Epithelial cell of esophagus (primary cell): ENCODE results near the gene TSSK6.
A peak's percentile ranks its signal among the peaks of the same experiment; 100 is the strongest.

Experiments
- DNase-seq: peaks from one replicate; pipeline ENCODE4 v3.0.0; 2010; ENCODE audit warnings: low read depth
- H3K4me3 ChIP-seq: 2 replicates; pipeline ENCODE4 v1.5.1; 2011; ENCODE audit warnings: mild to moderate bottlenecking, low read length, control low read depth
- TF ChIP-seq, protein P1 (sequence below): IDR thresholded peaks from 2 replicates; pipeline ENCODE4 v1.5.1; 2011; ENCODE audit warnings: low read depth, mild to moderate bottlenecking, low read length, control low read depth, inconsistent platforms; ENCODE audit not compliant: insufficient read depth; ENCODE audit errors: missing control alignments

The TSSK6 gene

DNA sequence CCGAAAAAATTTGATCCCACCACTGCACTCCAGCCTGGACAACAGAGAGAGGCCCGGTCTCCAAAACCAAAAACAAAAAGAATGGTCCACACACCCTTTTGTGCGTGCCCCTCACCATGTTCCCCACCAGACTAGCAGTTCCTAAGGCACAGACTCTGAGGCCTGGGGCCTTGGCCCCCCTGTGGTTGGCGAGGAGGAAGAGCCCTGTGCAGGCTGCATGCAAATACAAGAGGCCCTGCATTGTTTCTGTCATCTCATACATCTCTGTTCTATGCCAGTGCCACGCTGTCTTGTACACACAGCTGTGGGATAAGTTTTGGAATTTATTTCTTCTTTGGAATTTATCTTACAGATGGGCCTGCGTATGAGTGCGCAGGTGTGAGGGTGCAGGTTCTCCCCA lies 8.7 kb upstream of the TSSK6 start:
- no peak overlapping the region for H3K4me3 ChIP-seq
- DNase-seq: no peak
- TF ChIP-seq, protein P1, sequence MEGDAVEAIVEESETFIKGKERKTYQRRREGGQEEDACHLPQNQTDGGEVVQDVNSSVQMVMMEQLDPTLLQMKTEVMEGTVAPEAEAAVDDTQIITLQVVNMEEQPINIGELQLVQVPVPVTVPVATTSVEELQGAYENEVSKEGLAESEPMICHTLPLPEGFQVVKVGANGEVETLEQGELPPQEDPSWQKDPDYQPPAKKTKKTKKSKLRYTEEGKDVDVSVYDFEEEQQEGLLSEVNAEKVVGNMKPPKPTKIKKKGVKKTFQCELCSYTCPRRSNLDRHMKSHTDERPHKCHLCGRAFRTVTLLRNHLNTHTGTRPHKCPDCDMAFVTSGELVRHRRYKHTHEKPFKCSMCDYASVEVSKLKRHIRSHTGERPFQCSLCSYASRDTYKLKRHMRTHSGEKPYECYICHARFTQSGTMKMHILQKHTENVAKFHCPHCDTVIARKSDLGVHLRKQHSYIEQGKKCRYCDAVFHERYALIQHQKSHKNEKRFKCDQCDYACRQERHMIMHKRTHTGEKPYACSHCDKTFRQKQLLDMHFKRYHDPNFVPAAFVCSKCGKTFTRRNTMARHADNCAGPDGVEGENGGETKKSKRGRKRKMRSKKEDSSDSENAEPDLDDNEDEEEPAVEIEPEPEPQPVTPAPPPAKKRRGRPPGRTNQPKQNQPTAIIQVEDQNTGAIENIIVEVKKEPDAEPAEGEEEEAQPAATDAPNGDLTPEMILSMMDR: no peak

DNA sequence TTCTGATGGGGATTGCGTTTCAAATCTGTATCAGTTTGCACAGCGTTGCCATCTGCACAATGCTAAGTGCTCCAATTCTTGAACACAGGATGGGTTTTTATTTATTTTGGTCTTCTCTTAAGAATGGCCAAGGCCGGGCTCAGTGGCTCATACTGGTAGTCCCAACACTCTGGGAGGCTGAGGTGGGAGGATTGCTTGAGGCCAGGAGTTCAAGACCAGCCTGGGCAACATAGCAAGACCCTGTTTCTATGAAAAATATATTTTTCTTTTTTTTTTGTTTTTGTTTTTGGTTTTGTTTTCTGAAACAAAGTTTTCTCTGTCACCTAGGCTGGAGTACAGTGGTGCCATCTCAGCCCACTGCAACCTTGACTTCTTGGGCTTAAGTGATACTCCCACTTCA lies 7.8 kb upstream of the TSSK6 start:
- H3K4me3 ChIP-seq: no peak overlapping the region
- TF ChIP-seq, protein P1: no peak
- no peak for DNase-seq

DNA sequence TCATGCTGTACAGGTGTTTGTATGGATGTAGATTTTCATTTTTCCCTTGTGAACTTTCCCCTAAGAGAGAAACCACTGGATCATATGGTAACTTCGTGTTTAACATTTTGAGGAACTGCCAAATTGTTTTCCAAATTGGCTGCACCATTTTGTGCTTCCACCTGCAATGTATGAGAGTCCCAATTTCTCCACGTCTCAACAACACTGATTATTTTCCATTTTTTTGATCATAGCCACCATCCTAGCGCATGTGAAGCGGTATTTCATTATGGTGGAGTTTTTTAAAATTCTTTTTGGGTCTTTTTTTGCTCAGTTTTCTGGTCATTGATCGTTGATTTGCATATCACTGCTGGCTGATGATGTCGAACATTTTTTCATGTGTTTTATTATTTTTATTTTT lies 5.6 kb upstream of the TSSK6 start:
- no peak overlapping the region for H3K4me3 ChIP-seq
- no peak for DNase-seq
- TF ChIP-seq, protein P1: no peak

DNA sequence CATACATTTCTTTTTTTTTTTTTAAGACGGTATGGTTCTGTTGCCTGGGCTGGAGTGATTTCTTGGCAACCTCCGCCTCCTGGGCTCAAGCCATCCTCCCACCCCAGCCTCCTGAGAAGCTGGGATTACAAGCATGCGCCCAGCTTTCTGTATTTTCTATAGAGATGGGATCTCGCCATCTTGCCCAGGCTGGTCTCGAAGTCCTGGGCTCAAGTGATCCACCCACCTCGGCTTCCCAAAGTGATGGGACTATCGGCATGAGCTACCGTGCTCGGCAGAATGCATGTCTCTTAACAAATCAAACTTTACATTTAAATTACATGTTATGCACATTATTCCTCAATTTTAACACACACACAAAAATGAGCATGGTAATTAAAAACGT lies 1.9 kb upstream of the TSSK6 start:
- H3K4me3 ChIP-seq: peak overlapping the region; percentile 97
- no peak for DNase-seq
- TF ChIP-seq, protein P1: no peak

DNA sequence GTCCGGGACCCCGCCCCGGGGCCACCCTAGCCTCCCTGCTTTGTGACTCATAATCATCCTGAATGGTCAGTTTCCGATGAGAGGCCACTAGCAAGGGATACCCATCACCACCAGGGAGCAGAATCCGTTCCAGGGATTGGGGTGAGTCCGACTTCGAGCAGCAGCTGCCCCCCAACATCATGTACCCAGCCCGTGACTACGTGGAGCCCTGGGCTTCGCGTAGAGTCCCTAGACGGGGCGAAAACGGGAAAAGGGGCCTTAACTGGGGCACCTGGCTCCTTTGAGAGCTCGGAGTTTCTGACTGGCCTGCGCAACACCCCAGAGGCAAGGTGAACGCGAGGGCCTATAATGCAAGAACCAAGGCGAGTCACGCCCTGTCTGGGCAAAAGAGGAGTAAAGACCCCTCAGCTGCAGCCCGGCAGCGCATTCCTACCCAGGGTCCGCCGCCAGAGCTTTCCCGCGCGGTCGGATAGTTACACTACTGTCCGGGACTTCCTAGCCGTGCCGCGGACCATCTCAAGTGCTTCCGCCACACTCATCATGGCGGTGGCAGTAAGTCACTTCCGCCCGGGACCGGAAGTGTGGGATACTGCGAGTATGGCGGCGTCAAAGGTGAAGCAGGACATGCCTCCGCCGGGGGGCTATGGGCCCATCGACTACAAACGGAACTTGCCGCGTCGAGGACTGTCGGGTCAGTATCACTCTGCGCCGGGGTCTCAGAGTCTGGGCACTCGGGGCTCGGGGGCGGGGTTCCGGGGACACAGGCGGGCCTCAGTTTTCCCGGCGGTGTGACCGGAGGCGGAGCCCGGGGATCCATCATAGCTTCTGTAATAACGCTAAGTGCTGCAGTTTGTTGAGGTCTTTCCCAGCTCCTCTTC lies 533 bp upstream of the TSSK6 start, which contains the start of gene NDUFA13:
TSS of gene NDUFA13 (plus strand) at position 584 of the 878 bp plus-strand sequence. CDS start at position 598, 14 bp downstream.
- DNase-seq: peak; percentile 92
- peak within 1 kb of the TSS; percentile 97 for H3K4me3 ChIP-seq
- TF ChIP-seq, protein P1: peak; percentile 21

DNA sequence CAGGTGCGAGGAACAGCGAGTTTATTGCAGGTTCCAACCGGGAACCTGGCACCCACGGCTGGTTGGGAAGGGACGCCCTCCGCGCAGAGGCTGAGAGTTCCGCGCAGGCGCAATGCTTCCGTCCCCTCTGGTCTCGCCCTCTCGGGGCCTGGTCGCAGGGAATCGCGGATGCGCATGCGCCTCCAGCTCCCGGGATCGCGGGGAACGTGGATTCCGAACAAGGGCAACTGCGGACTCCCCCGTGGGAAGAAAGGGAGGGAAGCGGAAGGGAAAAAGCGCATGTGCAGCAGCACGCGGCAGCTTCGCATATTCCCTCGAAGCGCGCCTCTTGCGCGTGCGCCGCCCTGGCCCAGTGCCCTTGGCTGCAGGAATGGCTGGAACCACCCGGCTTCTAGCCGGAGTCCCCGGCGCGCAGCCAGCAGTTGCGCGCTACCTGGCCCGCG lies 1.1 kb downstream of the TSSK6 start:
- DNase-seq: no peak
- no peak overlapping the region for H3K4me3 ChIP-seq
- TF ChIP-seq, protein P1: no peak

DNA sequence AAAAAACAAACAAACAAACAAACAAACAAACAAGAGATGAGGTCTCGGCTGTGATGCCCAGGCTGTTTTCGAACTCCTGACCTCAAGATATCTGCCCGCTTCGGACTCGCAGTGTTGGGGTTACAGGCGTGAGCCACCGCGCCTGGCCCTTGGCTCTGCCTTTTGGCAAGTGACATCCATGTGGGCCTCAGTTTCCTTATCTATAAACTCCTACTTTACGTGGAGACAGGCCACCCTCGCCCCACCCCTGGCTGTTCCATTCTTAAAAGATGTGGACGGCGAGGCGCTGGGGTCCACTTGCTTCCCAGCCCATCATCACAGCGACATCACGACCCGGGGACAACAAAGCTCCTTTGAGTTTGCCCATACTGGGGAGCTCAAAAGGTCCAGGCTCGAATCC lies 1.7 kb downstream of the TSSK6 start:
- no peak overlapping the region for H3K4me3 ChIP-seq
- no peak for DNase-seq
- TF ChIP-seq, protein P1: no peak
